Liver (tissue), 3 donors: ENCODE data around the gene MFAP5.

Source experiments
- ATF3 ChIP-seq: IDR thresholded peaks from 2 replicates; pipeline ENCODE4 v1.6.1; 2016; ENCODE audit warnings: antibody characterized with exemption
- CTCF ChIP-seq: fragments of 150-350 bp; IDR thresholded peaks from 2 replicates; pipeline ENCODE4 v1.5.1; 2017; ENCODE audit warnings: improper control_type of control experiment, low read depth, low read length; ENCODE audit not compliant: missing input control
- EGR1 ChIP-seq, 2 donors: IDR thresholded peaks; 2 replicates each; pipeline ENCODE4 v1.6.1; 2016 to 2018; ENCODE audit warnings: antibody characterized with exemption in 2 of 2, low read depth in 2 of 2
- FOXA1 ChIP-seq: IDR thresholded peaks from 2 replicates; pipeline ENCODE4 v1.6.1; 2016; ENCODE audit warnings: antibody characterized with exemption
- GABPA ChIP-seq, 2 donors: IDR thresholded peaks in 1 of 2; conservative IDR thresholded peaks in 1 of 2; 2 replicates each; pipeline ENCODE4 v1.6.1; 2016; ENCODE audit warnings: antibody characterized with exemption in 2 of 2, mild to moderate bottlenecking in 1 of 2, moderate library complexity in 1 of 2
- JUND ChIP-seq, 2 donors: IDR thresholded peaks; 2 replicates each; pipeline ENCODE4 v1.6.1; 2016; ENCODE audit warnings: antibody characterized with exemption in 2 of 2
- MAX ChIP-seq: IDR thresholded peaks from 2 replicates; pipeline ENCODE4 v1.6.1; 2016; ENCODE audit warnings: antibody characterized with exemption
- RAD21 ChIP-seq, 2 donors: IDR thresholded peaks; 2 replicates each; pipeline ENCODE4 v1.6.1; 2016; ENCODE audit warnings: antibody characterized with exemption in 2 of 2, mild to moderate bottlenecking in 2 of 2
- SP1 ChIP-seq: IDR thresholded peaks from 2 replicates; pipeline ENCODE4 v1.6.1; 2018; ENCODE audit warnings: antibody characterized with exemption, mild to moderate bottlenecking
- TAF1 ChIP-seq: conservative IDR thresholded peaks from 2 replicates; pipeline ENCODE4 v1.6.1; 2016; ENCODE audit warnings: antibody characterized with exemption, mild to moderate bottlenecking
- YY1 ChIP-seq: IDR thresholded peaks from 2 replicates; pipeline ENCODE4 v1.6.1; 2016; ENCODE audit warnings: antibody characterized with exemption, mild to moderate bottlenecking
- ZBTB33 ChIP-seq: IDR thresholded peaks from 2 replicates; pipeline ENCODE4 v1.6.1; 2016; ENCODE audit warnings: antibody characterized with exemption
- donor health status: healthy.
- donor health status: healthy.

- no peak for TF ChIP-seq CTCF
- no peak for TF ChIP-seq MAX
- no peak for TF ChIP-seq RAD21 (IDR thresholded peaks at IDR 0.05)
- TF ChIP-seq EGR1 (IDR thresholded peaks at IDR 0.05; ENCODE audit: low read depth in 2 of 2) = no peak
- no peak for TF ChIP-seq ZBTB33
- TF ChIP-seq TAF1 = no peak
- no peak for TF ChIP-seq ATF3
- TF ChIP-seq JUND (IDR thresholded peaks at IDR 0.05) = no peak
- no peak for TF ChIP-seq FOXA1
- no peak for TF ChIP-seq YY1
- TF ChIP-seq GABPA (IDR thresholded peaks at IDR 0.05 in 1 of 2, conservative IDR thresholded peaks at IDR 0.05 in 1 of 2) = no peak
- no peak for TF ChIP-seq SP1
These were observed 29.9 kb upstream of the MFAP5 start for GRCh38 chr12:8692573-8692972.
